CD4-positive, alpha-beta T cell treated with Interleukin-6 at 100 ng/mL for 8 hours (primary cell): ENCODE results near the gene KCNQ4.

Experiments
- DNase-seq: peaks from one replicate; pipeline ENCODE4 v3.0.0-alpha.2; 2020; ENCODE audit warnings: mixed read lengths, low spot score

KCNQ4 gene

GRCh38 chr1:40755067-40755466, 28.5 kb upstream of the KCNQ4 start:
- no peak for DNase-seq

DNA sequence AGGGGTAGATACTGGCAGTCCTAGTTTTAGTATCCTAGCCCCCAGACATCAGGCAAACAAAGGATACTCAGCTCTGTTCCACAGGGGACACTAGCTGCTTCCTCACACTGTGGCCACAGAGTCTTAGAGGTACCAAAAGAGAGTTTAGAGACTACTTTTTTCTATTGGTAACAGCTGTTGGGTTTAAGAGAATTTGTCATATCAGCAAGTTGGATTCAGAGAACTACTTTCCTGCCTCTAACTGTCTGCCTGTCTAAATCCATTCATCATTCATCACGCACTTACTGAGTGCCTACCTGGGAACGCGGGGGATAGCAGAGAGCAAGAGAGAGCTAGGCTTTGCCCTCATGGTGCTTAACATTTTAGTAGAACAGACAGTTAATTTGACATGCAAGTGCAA, 27.1 kb upstream of the KCNQ4 start:
- no peak for DNase-seq

GRCh38 chr1:40757084-40757483, 26.5 kb upstream of the KCNQ4 start:
- no peak for DNase-seq

DNA sequence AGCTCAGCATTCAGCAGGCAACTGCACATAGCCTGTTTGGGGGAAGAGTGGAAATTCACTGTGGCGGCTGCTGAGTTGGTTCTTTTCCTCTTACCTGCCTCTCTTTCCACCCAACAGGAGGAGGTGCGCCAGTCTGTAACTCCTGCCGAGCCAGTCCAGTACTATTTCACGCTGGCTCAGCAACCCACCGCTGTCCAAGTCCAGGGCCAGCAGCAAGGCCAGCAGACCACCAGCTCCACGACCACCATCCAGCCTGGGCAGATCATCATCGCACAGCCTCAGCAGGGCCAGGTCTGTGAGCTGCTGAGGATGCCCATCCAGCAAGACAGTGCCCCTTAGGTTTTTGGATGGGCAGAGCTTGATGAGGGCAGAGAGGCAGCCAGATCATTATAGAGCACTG, 25.6 kb upstream of the KCNQ4 start:
- no peak for DNase-seq

- DNase-seq: no peak
Observed at GRCh38 chr1:40758578-40759343, 24.8 kb upstream of the KCNQ4 start.

DNA sequence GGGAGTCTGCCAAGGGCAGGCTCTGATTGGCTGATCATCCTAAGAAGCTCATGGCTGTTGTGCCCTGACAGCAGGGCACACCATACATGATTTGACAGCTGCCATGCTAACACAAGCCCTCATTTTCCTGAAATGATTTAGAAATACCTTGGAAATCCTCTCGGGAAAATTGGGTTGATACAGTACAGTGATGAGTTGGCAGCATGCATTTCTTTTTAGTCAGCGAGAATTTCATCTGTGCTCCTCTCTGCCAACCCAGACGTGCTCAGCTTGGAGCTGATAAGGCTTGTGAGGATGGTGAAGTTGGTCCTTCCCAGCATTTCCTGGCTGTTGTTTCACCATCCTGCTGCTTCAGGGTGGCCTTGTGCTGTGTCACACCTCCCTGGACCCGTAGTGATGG, 22.6 kb upstream of the KCNQ4 start:
- no peak for DNase-seq

GRCh38 chr1:40762144-40762923, 21.3 kb upstream of the KCNQ4 start:
- no peak for DNase-seq

DNA sequence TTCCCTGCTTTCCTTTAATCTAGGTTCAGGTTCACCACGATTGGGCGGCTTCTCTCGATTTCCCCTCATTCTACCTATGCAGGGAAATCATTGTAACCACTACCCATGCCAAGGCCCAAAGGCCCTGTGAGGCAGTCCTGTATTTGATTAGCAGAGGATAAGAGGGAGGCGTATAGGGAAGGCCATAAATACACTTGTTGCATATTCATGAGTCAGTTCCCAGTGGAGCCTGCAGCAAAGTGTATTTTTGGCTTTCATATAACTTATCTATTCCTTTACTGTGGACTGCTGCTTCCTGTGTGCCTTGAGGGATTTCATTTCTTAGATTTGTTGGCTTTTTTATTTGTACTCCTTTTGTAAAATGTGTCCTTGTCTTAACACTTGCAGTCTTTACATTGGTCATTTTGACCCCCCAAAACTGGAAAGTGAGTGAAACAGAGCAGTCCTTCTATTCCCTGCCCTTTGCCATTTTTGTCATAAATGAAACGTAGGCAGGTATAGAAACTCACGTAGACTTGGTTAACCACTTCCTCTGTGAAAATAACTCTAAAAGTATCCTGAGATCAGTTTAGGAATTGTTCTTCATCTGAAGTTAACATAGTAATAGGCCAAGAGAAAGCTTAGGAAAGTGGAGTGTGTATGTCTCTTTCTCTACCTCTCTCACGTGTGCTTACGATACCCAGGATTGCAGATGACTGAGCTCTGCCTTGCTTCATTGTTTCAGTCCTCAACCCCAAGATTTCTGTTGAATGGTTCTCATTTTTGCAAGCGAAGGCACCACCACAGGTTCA, 19.6 kb upstream of the KCNQ4 start:
- DNase-seq: no peak

DNA sequence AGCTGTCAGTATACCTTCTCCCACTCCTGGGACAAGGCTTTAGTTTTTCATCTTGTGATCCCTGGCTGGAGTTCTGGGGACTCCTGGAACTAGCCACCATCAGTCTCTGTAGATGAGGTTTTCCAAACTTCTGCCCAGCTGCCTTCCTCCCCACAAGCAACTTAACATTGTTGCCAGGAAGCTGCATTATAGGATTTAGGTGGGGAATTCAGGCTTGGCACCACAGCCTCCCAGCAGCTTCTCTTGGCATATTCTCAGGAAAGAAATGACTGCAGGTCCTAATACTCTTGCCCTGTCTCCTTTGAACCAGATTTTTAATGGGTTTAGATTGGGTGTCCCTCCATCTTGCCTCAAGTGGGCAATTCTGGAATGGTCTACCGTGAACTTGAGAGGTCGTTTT, 18.6 kb upstream of the KCNQ4 start:
- DNase-seq: no peak

- no peak for DNase-seq
Observed at GRCh38 chr1:40766017-40766416, 17.6 kb upstream of the KCNQ4 start.

GRCh38 chr1:40766560-40766959, 17.0 kb upstream of the KCNQ4 start:
- no peak for DNase-seq

- no peak for DNase-seq
Observed at GRCh38 chr1:40768146-40768990, 15.2 kb upstream of the KCNQ4 start.

- DNase-seq: no peak
Observed at GRCh38 chr1:40769815-40770214, 13.8 kb upstream of the KCNQ4 start.

DNA sequence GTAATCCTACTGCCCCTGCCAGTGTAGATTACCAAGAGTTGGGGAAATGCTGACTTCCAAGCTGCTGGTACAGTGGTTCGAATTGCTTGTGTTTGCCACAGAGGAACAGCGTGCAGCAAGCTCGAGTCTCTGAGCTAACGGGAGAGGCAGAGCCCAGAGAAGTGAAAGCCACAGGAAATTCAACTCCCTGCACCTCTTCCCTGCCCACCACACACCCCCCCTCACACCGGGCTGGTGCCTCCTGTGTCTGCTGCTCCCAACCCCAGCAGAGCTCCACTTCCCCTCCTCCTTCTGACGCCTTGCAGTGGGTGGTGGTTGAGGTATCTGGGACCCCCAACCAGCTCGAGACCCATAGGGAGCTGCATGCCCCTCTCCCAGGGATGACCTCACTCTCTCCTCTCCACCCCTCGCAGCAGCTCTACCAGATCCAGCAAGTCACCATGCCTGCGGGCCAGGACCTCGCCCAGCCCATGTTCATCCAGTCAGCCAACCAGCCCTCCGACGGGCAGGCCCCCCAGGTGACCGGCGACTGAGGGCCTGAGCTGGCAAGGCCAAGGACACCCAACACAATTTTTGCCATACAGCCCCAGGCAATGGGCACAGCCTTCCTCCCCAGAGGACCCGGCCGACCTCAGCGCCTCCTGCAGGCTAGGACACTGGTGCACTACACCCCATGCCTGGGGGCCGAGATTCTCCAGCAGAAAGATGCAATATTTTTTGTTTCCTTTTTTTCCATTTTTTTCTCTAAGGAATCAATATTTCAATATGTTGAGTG, 13.1 kb upstream of the KCNQ4 start:
- DNase-seq: no peak

DNA sequence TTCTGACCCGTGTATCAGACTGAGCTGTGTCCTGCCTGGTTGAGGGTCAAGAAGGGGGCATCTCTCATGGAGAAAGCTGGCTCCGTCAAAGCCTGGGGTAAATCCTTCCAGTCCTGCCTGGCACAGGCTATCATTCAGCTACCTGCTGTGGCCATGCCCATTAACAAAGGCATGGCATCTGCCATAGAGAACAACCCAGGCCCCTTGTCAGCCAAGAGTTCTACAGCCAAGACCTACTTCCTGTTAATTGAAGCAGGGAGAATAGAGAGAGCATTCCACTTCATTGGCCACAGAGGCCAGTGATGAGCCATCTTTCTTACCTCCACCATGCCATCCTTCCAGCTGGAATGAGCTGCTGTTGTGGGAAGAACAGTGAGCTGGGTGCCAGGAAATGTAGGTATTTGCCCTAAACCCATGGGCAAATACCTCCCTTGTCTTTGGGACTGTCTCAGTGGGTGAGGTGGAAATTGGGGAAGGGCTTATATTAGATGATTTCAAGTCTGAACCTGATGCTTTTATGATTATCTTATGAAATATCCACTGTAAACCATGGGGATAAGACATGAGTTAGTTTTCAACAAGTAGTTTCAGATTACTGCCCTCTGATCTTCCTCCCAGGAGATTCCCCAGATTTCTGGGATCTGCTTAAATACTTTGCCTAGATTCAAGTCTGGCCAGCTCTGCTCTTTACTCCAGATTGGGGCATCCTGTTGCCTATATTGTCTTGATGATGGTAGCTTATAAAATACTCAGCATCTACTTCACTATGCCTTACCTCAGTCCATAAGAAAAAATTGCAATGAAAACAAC, 11.2 kb upstream of the KCNQ4 start:
- DNase-seq: no peak

GRCh38 chr1:40773748-40774265, 9.8 kb upstream of the KCNQ4 start:
- DNase-seq: no peak

DNA sequence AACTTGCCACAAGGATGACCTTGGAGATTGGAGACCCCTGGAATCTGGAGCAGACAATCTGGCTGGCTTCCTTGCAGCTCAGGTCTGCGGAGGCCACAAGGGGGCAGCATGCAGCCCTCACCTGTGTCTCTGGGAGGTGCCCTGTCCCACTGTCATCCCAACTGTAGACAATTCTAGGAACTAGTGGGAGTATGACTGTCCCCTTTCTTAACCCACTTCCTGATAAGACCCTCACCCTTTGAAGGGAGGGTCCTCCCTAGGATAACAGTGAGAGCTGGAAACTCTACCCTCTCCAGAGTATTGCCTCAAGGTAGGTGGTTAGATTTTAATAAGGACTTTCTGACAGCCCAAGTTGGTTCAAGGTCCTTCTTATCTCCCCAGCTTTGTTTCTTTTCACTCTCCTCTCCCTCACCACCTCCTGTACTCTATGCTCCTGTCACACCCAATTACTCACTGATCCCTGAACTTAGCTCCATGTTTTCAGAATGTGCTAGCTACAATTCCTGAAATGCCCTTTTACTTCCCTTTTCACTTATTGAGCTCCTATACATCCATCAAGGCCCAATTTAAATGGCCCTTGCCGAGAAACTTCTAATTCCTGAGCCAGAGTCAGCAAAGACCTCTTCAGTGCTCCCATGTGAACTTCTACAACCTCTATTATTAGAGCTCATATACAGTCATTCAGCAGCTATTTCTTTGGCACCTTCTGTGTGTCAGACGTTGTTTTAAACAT, 9.2 kb upstream of the KCNQ4 start:
- peak; percentile 59 for DNase-seq

- DNase-seq: no peak
Observed at GRCh38 chr1:40776236-40777072, 7.1 kb upstream of the KCNQ4 start.
